ENCODE data around the gene CYB5B.
"Not testable (repeated sequence)": the region's sequence is repeated elsewhere in the genome, so short reads cannot be mapped to it uniquely, and the experiment has no call there.

Gene CYB5B

DNA sequence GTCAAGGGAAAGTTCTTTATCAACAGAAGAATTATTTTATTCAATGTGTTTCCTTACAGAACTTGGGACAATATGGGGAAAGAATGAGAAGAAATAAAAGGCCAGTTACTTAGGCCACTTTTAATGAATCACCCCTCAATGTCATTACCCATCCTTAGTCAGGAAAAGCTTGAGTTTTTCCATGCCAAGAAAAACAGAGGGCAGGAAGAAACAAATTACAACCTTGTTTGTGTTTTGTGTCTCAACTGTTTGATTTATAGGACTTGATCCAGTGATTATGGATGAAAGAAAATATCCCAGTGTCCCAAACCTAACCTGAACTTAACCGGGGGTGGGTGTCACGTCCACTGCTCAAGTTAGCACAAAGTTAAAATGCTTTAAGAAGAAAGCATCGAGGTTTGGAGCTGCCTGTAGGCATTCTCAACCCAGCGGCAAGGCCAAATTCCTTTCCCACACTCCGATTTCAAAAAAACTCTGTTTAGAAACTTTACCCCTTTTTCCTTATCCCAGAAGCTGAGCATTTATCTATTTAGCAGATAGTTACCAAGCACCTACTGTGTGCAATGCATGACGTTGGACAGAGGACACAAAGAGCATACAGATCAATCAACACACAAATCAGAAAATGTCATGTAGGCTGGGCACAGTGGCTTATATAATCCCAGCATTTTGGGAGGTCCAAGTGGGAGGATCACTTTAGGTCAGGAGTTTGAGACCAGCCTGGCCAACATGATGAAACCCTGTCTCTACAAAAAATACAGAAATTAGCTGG is 14.0 kb upstream of the CYB5B start:
- DNase-seq: no peak

- DNase-seq: no peak
Observed at GRCh38 chr16:69411064-69411985, 13.1 kb upstream of the CYB5B start.

- DNase-seq: no peak
Observed at GRCh38 chr16:69412287-69412686, 12.1 kb upstream of the CYB5B start.

DNA sequence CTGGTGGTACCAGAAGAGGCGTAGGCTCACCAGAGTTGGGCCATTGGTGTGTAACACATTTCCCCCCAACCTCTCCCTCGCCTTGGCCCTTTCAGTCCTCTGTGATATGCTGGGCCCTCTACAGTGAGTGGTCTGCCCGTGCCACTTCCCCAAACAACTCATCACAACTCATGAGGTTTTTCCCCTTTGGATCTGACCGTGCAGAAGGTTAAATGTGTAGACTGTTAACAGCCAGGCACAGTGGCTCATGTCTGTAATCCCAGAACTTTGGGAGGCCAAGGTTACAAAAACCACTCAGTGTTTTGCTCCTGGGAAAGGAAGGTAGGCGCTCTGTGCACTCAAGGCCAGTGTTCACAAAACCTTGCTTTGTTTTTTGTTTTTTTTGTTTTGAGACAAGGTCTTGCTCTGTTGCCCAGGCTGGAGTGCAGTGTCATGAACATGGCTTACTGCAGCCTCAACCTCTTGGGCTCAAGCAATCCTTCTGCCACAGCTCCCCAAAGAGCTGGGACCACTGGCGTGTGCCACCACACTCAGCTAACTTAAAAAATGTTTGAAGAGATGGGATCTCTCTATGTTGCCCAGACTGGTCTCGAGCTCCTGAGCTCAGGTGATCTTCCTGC is 11.3 kb upstream of the CYB5B start:
- DNase-seq: no peak

- no peak for DNase-seq
Observed at GRCh38 chr16:69417520-69418199, 6.8 kb upstream of the CYB5B start.

DNA sequence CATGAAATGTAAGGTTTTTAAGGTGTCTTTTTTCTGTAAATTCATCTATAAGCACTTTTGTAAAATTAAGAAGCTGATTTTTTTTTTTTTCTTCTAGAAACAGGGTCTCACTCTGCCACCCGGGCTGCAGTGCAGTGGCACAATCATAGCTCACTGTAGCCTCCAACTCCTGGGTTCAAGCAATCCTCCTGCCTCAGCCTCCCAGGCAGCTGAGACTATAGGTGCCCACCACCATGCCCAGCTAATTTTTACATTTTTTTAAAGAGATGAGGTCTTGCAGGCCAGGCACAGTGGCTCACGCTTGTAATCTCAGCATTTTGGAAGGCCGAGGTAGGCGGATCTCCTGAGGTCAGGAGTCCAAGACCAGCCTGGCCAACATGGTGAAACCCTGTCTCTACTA is 4.5 kb upstream of the CYB5B start:
- DNase-seq: no peak

- no peak for DNase-seq
Observed at GRCh38 chr16:69423189-69423588, 1.2 kb upstream of the CYB5B start.

DNA sequence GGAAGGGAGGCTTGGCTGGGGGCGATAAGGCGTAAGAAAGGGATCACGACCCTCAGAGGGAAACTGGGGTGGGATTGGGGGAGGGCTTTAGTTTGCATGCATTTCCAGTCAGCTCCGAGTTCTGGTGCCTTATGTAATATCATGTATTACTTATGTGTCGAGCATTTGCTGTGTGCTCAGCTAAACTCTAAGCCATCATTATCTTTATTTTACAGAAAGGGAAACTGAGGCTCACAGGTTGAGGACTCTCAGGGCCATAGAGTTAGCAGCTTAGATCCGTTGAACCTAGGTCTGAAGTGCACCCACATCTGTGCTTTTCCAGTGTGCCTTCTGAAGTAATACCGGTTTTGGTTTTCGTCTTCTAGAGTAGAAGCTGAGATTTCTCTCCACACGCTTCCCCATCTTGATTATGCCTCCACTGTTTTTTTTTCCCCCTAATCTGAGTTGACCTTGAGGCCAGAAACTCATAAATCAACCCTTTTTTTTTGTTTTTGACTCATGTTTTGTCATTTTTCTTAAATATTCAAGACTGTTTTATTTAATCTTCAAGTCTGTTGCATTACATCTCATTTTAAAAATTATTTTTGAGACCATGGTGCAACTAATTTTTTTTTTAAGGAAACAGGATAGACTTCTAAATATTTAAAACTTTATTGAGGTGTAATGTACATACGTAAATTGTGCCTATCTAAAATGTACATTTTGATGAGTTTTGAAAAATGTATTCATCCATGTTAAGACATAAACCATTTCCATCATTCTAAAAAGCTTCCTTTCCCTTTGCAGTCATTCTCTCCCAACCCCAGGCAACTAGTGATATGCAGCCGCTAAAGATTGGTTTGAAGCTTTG is 741 bp downstream of the CYB5B start:
- DNase-seq: no peak

- DNase-seq: no peak
Observed at GRCh38 chr16:69428652-69429051, 4.2 kb downstream of the CYB5B start.

DNA sequence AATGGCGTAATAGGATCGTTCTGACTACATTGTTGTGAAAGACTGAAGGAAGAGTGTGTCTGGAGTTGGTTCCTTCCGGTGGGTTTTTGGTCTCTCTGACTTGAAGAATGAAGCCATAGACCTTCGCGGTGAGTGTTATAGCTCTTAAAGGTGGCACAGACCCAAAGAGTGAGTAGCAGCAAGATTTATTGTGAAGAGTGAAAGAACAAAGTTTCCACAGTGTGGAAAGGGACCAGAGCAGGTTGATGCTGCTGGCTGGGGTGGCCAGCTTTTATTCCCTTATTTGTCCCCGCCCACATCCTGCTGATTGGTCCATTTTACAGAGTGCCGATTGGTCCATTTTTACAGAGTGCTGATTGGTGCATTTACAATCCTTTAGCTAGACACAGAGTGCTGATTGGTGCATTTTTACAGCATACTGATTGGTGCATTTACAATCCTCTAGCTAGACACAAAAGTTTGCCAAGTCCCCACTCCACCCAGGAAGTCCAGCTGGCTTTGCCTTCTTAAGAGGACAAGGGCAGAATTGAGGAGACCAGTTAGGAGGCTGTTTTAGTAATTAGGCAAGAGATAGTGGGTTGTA is 4.7 kb downstream of the CYB5B start:
- peak; percentile 20 for DNase-seq

GRCh38 chr16:69431948-69432468 is 7.6 kb downstream of the CYB5B start:
- no peak for DNase-seq

- DNase-seq: no peak
Observed at GRCh38 chr16:69434066-69434465, 9.6 kb downstream of the CYB5B start.

GRCh38 chr16:69435977-69436820 is 11.8 kb downstream of the CYB5B start:
- no peak for DNase-seq

- no peak for DNase-seq
Observed at GRCh38 chr16:69436896-69437295, 12.5 kb downstream of the CYB5B start.

GRCh38 chr16:69438465-69438864 is 14.0 kb downstream of the CYB5B start:
- DNase-seq: no peak

DNA sequence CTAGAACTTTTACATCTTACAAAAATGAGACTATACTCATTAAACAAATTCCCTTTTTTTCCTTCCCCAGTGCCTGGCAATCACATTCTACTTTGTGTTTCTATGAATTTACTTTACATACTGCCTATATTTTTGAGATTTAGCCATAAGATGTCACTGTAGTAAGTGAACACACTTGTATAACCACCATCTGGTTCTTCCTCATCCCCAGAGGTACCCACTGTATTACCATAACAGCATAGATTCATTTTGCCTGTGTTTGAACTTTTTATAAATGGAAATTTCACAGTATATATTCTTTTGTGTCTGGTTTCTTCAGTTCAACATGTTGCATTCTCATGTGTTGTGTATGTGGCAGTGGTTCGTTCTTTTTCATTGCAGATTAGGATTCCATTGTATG is 15.8 kb downstream of the CYB5B start:
- peak; percentile 12 for DNase-seq

DNA sequence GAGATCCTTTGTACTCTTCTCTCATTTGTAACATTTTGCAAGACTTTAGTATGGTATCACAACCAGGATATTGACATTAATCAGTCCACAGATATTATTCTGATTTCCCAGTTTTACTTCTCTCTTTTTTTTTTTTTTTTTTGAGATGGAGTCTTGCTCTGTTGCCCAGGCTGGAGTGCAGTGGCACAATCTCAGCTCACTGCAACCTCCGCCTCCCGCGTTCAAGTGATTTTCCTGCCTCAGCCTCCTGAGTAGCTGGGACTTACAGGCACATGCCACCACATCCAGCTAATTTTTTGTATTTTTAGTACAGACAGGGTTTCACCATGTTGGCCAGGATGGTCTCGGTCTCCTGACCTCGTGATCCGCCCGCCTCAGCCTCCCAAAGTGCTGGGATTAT is 16.6 kb downstream of the CYB5B start:
- not testable (repeated sequence) for DNase-seq

DNA sequence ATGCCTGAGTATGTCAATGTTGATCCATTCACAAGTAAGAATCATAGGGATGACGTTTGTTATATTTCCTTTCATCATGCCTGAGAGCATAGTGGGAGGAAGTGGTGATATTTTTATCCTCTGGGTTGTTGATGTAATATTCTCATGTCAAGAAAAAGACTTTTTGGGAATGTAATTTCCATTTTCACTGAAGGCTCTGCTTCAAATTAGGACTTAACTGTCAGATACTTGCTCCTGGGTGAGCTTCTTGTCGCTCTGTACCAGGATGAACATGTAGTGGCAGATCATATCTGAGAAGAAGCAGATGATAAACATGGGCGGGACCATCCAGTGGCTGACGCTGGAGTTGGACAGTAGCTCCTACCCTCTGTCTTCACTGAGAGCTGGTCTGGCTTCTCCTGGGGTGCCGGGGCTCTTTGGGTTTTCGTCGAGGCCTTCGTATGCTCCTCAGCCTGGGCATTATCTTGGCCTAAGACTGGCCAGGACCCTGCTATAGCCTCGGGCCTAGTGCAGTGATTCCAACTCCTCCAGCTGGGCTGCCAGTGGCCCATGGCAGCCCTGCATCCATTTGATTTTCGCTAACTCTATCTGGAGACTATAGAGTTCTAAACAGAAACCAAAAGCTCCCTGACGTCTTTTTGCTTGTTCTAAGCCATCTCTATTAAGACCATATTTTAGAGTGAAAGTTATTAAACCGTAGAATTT is 19.7 kb downstream of the CYB5B start:
- DNase-seq: peak; percentile 58

GRCh38 chr16:69444873-69445517 is 20.6 kb downstream of the CYB5B start:
- DNase-seq: peak; percentile 24
